ENCODE results near the gene PEPD.

PEPD gene

DNA sequence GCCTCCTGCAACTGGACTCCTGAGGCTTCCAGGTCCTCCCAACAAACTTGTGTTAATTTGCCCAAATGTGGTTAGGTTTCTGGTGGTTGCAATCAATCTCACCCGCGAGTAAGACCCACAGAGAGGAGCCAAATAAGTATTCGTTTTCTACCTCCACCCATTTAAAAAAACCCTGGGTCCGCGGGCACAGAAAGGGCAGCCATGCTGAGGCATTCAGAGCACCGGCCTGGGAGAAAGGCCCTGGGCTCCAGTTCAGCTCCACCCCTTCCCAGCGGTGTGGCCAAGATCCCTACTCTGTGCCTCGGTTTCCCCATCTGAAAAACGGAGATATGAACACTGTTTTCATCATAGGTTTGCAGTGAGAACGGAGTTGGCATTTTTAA lies 56.9 kb downstream of the PEPD start:
- H3K27ac ChIP-seq: no peak overlapping the region
- TF ChIP-seq, protein P1, sequence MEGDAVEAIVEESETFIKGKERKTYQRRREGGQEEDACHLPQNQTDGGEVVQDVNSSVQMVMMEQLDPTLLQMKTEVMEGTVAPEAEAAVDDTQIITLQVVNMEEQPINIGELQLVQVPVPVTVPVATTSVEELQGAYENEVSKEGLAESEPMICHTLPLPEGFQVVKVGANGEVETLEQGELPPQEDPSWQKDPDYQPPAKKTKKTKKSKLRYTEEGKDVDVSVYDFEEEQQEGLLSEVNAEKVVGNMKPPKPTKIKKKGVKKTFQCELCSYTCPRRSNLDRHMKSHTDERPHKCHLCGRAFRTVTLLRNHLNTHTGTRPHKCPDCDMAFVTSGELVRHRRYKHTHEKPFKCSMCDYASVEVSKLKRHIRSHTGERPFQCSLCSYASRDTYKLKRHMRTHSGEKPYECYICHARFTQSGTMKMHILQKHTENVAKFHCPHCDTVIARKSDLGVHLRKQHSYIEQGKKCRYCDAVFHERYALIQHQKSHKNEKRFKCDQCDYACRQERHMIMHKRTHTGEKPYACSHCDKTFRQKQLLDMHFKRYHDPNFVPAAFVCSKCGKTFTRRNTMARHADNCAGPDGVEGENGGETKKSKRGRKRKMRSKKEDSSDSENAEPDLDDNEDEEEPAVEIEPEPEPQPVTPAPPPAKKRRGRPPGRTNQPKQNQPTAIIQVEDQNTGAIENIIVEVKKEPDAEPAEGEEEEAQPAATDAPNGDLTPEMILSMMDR (conservative IDR thresholded peaks at IDR 0.05): no peak

DNA sequence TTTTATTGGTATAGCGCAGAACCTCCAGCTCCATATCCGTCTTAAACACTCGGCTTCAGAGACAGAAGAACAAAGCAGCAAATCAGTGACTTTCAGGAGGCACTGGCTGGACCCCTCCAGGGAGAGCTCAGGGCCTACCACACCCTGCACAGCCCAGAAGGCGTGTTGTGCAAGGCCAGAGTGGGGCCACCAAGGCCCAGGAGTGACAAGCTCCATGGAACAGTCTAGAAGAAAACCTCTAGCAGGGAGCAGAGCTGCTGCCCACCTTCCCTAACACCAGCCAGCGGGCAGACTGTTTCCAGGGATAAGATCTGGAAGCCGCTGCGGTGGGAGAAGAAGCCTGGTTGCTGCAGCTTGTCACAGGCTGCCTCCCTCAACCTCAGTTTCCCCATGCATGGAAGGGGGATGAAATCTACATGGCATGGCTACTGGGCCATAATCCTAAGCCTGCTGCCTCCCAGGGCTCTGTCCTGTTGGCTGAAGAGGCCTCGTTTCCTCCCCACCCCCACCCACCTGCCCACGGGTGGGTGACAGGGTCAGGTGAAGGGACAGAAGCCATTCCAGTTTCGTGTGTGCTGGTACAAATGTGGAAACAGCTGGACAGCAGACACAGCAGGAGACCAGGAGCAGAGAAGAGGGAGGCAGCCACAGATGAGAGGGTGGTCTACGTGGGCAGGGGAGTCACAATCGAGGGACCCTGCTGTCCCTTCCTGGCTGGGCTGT lies 57.4 kb downstream of the PEPD start:
- no peak overlapping the region for H3K27ac ChIP-seq
- TF ChIP-seq, protein P1 (conservative IDR thresholded peaks at IDR 0.05): no peak

DNA sequence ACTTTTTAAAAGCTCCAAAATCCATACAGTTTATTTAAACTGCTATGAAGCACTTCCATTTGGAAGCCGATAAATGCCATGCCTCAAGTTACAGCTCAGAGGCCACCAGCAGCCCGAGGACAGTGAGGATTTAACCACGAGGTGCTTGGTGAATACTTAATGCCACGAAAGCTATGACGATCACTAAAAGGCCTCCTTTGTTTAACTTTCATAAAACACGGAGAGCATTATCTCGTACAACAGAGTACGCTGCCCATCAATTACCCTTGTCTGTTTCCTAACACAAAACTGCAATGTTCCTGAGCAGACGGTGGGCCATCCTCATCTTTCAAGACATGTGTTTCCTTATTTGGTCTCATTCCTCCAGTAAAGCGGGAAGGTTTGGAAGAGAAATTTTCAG lies 58.4 kb downstream of the PEPD start:
- no peak overlapping the region for H3K27ac ChIP-seq
- TF ChIP-seq, protein P1 (conservative IDR thresholded peaks at IDR 0.05): no peak

DNA sequence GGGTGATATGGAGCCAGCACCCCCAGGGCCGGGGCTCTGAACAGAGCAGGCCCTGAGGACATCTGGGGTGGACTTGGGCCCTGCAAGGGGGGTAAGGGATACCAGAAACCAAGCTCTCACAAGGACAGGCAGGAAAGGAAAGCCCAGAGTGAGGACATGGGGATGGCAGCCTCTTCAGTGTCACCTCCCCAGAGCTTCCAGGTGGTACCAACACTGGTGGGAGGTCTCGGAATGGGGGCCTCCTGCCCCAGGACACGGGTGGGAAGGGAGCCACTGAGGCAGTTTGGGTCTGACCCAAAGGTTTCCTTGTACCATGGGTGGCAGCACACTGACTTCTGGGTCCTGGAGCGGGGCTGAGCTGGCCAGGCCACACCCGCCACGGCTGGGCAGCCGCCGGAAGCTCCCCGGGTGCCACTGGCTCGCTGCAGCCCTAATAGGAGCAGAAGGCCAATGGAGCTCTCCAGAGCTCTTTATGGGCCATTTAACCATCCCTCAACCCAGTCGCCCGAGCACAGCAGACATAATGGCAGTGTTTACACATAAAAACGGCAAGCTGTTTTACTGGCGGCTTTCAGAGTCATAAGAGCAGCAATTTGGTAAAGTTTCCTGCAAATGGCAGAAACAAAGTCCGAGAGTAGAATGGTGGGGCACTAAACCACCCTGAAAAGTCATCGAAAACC lies 59.3 kb downstream of the PEPD start:
- TF ChIP-seq, protein P1 (conservative IDR thresholded peaks at IDR 0.05): no peak

DNA sequence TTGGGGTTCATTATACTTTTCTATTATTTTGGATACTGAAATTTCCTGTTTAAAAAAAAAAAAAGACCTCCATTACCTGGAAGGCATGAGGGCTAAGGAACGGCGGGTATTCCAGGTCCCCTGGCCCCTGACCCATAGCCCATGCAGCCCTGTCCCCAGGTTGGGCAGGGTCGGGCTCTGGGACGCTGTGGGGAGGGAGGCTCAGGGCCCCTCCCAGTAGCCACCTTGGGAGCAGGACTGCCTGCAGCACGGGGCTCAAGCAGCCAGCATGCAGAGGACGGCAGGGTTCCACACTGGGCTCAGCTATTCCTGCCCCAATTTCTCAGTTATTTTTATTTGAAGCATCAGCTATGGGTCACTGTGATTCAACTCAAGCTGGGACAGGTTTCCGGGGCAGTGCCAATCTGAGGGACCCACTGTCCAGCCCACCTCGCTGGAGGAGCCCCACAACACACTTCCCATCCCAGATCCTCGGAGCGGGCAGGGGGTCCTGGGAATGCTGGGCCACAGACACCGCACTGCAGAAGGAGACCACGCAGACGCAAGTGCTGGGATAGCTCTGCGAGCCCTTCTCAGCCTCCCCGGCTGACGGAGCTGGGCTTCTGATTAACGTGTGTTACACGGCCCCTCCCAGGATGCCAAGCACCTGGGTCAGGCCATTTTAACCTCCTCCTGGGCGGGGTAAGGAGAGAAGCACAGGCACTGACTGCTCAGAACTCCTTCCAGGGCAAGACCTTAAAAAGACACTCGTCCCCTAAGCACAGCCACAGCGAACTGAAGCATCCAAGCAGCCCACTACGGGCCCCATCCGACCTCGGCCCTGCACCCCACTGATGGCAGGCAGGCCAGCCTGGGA lies 60.1 kb downstream of the PEPD start:
- TF ChIP-seq, protein P1 (conservative IDR thresholded peaks at IDR 0.05): no peak
- H3K27ac ChIP-seq: no peak overlapping the region

More for the DNA sequence above, 59.3 kb downstream of the PEPD start:
- H3K27ac ChIP-seq: no peak overlapping the region

DNA sequence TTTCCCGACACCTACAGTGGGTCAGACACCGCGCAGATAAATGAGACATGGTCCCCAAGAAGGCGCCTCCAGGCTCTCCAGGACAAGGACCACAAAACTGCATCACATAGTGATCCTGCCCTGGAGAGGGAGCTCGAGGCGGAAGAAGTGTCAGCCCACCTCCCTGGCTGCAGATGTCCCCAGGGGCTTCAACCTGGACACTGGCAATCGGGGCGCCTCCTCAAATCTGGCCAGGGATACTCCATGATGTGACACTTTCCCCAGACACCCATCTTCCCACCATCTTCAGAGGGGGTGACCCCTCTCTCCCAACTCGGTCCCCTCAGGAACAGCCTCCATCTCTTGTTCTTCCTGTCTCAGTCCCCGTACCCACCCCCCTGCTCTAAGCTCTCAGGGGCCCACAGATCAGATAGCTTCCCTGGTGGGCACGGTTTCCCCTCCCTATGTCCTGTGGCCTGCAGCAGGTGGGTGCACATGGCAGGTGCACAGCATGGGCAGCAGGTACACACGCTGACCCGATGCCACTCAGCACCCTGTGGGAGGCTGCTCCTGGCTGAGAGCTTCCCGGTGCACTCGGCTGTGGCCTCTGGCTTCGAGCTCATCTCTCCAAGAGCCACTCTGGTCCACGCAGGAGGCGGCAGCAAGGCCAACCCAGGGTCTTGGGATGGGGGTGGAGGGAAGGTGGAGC lies 61.2 kb downstream of the PEPD start:
- TF ChIP-seq, protein P1 (conservative IDR thresholded peaks at IDR 0.05): no peak
- no peak overlapping the region for H3K27ac ChIP-seq
